Activated CD4-positive, alpha-beta T cell treated with anti-CD3 and anti-CD28 coated beads, Interleukin-10, Interleukin-2, amounts not matched to agents 100 ng/mL and 50 ng/mL, durations not matched to agents 16 hours and 8 hours (primary cell): ENCODE results near the gene MYOZ1.

Experiments used
- DNase-seq: peaks from one replicate; pipeline ENCODE4 v3.0.0-alpha.2; 2020

Gene MYOZ1

DNA sequence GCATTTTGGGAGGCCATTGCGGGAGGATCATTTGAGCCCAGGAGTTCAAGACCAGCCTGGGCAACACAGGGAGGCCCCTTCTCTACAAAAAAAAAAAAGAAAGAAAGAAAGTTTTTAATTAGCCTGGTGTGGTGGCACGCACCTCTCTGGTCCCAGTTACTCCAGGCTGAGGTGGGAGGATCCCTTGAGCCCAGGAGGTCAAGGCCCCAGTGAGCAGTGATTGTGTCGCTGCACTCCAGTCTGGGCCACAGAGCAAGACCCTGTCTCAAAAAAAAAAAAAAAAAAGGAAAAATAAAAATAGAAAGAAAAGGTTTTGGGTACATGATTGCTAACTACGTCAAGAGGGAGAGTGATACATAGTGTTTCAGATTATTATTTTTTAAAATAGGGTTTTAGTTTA is 48.2 kb downstream of the MYOZ1 start:
- no peak for DNase-seq

GRCh38 chr10:73591935-73592699 is 49.2 kb downstream of the MYOZ1 start:
- DNase-seq, result peak; percentile 30

GRCh38 chr10:73590881-73591799 is 50.1 kb downstream of the MYOZ1 start, which contains the start of gene USP54:
USP54 (minus strand) TSS chr10:73591342; CDS start chr10:73575658, 15,684 bp downstream.
- DNase-seq, result peak; percentile 37

- DNase-seq, result no peak
These were observed 51.6 kb downstream of the MYOZ1 start for GRCh38 chr10:73589563-73590126.

DNA sequence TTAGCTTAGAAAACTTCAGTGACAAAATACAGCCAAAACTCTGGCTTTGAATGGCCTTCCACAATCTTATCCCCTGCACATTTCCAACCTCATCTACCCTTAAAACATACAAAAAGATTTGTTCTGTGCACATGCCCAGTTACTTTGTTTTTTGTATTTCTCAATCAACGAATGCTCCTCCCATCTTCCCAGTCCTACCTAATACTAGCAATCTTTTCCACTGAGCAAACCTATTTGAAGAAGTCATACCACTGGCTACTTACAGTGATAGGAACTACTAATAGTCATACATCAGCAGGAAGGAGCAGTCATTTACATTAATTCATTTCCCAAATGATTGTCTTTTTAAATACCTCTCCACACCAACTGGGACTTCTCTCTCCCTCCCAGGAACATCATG is 52.6 kb downstream of the MYOZ1 start:
- DNase-seq, result no peak

DNA sequence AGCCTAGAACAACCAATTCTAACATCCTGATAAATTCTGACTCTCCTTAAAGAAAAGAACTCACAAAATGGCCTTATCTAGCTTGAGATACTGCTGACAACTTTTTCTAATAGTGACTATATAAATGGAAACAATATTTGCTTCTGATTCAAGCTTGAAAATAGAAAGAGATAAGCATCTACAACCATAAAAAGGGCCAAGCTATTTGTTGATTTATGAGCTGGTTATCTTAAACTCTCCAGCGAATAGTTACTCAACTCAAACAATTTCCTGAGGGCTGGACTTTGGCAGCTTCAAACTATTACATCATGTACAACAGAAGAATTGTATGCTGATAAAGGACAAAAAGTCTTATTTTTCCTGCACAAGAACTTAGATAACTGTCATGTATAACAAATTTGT is 54.7 kb downstream of the MYOZ1 start:
- DNase-seq, result no peak

DNA sequence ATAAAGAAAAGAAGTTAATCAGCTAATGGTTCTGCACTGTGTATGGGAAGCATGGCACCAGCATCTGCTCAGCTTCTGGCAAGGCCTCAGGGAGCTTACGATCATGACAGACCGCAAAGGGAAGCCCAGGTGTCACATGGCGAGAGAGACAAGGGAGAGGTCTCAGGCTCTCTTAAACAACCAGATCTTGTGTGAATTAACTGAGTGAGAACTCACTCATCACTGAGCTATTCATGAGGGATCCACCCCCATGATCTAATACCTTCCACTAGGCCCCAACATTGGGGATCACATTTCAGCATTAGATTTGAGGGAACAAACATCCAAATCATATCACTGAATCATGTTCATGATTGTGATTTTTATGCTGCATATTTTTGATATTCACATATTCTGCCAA is 55.9 kb downstream of the MYOZ1 start:
- no peak for DNase-seq

DNA sequence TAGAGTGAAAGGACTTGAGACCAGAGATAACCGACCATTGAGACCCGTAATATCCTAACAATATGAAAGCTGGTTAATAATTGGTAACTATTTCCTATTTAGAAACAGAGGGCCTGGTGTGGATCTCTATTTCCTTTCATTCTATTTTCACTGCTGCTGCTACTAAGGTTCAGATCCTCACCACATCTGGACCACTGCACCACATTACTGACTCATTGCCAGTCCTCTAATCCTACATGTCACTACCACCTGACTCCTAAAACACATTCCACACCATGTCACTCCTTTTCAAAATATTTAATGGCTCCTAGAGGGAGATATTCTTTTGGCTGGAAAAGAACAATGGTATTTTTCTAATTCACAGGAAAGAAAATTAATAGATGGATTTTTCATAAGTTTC is 56.5 kb downstream of the MYOZ1 start:
- DNase-seq, result no peak

- DNase-seq, result no peak
These were observed 59.4 kb downstream of the MYOZ1 start for GRCh38 chr10:73581918-73582317.
